ENCODE measurements around the gene TRPM2.

TRPM2 gene

GRCh38 chr21:44450999-44451398, 97.6 kb downstream of the TRPM2 start:
- Histone ChIP-seq H2AFZ (ENCODE audit: low read depth, low read length) (no peak overlapping the region), H3K4me2 (ENCODE audit: insufficient read depth, low read length) (no peak overlapping the region), H3K79me2 (ENCODE audit: insufficient read depth, low read length) (no peaks in the 10 kb centered on the region), H3K36me3 (ENCODE audit: insufficient read depth, low read length) (no peaks in the 10 kb centered on the region), H3K9ac (ENCODE audit: low read depth, low read length) (no peak overlapping the region), H3K9me3 (ENCODE audit: insufficient read depth, low read length, severe bottlenecking) (peaks cover 8% of the 10 kb centered on the region), H3K27ac (ENCODE audit: low read length) (no peak overlapping the region), H4K20me1 (ENCODE audit: insufficient read depth, low read length) (no peaks in the 10 kb centered on the region), H3K4me3 (ENCODE audit: low read depth in 1 of 2, low read length in 2 of 2) (no peak overlapping the region), H3K4me1 (ENCODE audit: insufficient read depth, low read length) (peaks cover 9% of the 10 kb centered on the region), H3K27me3 (ENCODE audit: insufficient read depth, low read length, poor library complexity) (peaks cover 4% of the 10 kb centered on the region)
- ATAC-seq (ENCODE audit: insufficient read depth, low read depth): no peak
- TF ChIP-seq, protein P1, sequence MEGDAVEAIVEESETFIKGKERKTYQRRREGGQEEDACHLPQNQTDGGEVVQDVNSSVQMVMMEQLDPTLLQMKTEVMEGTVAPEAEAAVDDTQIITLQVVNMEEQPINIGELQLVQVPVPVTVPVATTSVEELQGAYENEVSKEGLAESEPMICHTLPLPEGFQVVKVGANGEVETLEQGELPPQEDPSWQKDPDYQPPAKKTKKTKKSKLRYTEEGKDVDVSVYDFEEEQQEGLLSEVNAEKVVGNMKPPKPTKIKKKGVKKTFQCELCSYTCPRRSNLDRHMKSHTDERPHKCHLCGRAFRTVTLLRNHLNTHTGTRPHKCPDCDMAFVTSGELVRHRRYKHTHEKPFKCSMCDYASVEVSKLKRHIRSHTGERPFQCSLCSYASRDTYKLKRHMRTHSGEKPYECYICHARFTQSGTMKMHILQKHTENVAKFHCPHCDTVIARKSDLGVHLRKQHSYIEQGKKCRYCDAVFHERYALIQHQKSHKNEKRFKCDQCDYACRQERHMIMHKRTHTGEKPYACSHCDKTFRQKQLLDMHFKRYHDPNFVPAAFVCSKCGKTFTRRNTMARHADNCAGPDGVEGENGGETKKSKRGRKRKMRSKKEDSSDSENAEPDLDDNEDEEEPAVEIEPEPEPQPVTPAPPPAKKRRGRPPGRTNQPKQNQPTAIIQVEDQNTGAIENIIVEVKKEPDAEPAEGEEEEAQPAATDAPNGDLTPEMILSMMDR (IDR thresholded peaks at IDR 0.05; ENCODE audit: borderline replicate concordance, extremely low read depth, low read length, poor library complexity, severe bottlenecking): no peak
- no peak for TF ChIP-seq EZH2 (IDR thresholded peaks at IDR 0.05; ENCODE audit: borderline replicate concordance, low read depth, low read length, severe bottlenecking)
- DNase-seq: no peak

DNA sequence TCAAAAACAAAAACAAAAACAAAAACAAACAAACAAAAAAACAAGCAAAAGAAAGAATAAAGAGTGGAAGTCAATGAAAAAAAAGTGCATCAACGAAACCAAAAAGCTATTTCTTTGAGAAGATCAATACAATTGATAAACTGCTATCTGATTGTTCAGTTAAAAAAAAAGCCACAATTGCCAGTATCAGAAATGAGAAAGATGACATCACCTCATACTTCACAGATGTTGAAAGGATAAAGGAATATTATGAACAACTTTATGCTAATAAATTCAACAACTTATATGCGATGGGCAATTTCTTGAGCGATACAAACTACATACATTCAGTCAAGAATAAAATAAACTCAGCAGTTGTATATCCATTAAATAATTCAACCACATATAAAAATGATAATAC, 99.7 kb downstream of the TRPM2 start:
- no peaks in the 10 kb centered on the region for H3K79me2 ChIP-seq (ENCODE audit: insufficient read depth, low read length)
- no peak overlapping the region for H2AFZ ChIP-seq (ENCODE audit: low read depth, low read length)
- TF ChIP-seq EZH2 (IDR thresholded peaks at IDR 0.05; ENCODE audit: borderline replicate concordance, low read depth, low read length, severe bottlenecking): no peak
- TF ChIP-seq, protein P1 (IDR thresholded peaks at IDR 0.05; ENCODE audit: borderline replicate concordance, extremely low read depth, low read length, poor library complexity, severe bottlenecking): no peak
- H3K4me1 ChIP-seq (ENCODE audit: insufficient read depth, low read length): peaks cover 10% of the 10 kb centered on the region
- DNase-seq (no peak), ATAC-seq (ENCODE audit: insufficient read depth, low read depth) (no peak)
- no peak overlapping the region for H3K9ac ChIP-seq (ENCODE audit: low read depth, low read length)
- no peak overlapping the region for H3K27ac ChIP-seq (ENCODE audit: low read length)
- peaks cover 6% of the 10 kb centered on the region for H3K27me3 ChIP-seq (ENCODE audit: insufficient read depth, low read length, poor library complexity)
- no peak overlapping the region for H3K4me3 ChIP-seq (ENCODE audit: low read depth in 1 of 2, low read length in 2 of 2)
- no peak overlapping the region for H3K4me2 ChIP-seq (ENCODE audit: insufficient read depth, low read length)
- no peaks in the 10 kb centered on the region for H3K36me3 ChIP-seq (ENCODE audit: insufficient read depth, low read length)
- peaks cover 8% of the 10 kb centered on the region for H3K9me3 ChIP-seq (ENCODE audit: insufficient read depth, low read length, severe bottlenecking)
- no peaks in the 10 kb centered on the region; the same call in 1 of the 2 replicates for H4K20me1 ChIP-seq (ENCODE audit: insufficient read depth, low read length)

DNA sequence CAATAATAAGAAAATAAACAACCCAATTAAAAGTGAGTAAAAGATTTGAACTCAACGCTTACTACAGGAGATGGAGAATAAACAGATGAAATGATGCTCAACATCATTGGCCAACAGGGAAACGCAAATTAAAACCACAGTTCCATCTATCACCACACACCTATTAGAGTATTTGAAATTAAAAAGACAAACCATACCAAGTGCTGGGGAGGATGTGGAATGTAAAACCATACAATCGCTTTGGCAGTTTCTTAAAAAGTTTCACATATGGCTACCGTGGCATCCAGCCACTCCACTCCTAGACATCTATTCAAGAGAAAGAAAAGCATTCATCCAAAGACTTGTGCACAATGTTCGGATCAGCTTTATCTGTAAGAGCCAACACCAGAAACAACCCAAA, 100.6 kb downstream of the TRPM2 start:
- Histone ChIP-seq H2AFZ (ENCODE audit: low read depth, low read length) (no peak overlapping the region), H3K9ac (ENCODE audit: low read depth, low read length) (no peak overlapping the region), H3K36me3 (ENCODE audit: insufficient read depth, low read length) (no peaks in the 10 kb centered on the region), H3K79me2 (ENCODE audit: insufficient read depth, low read length) (no peaks in the 10 kb centered on the region), H3K4me1 (ENCODE audit: insufficient read depth, low read length) (peaks cover 10% of the 10 kb centered on the region), H3K27me3 (ENCODE audit: insufficient read depth, low read length, poor library complexity) (peaks cover 6% of the 10 kb centered on the region), H3K27ac (ENCODE audit: low read length) (no peak overlapping the region), H3K9me3 (ENCODE audit: insufficient read depth, low read length, severe bottlenecking) (peaks cover 8% of the 10 kb centered on the region), H4K20me1 (ENCODE audit: insufficient read depth, low read length) (no peaks in the 10 kb centered on the region; the same call in 1 of the 2 replicates), H3K4me3 (ENCODE audit: low read depth in 1 of 2, low read length in 2 of 2) (no peak overlapping the region), H3K4me2 (ENCODE audit: insufficient read depth, low read length) (no peak overlapping the region)
- no peak for TF ChIP-seq EZH2 (IDR thresholded peaks at IDR 0.05; ENCODE audit: borderline replicate concordance, low read depth, low read length, severe bottlenecking)
- TF ChIP-seq, protein P1 (IDR thresholded peaks at IDR 0.05; ENCODE audit: borderline replicate concordance, extremely low read depth, low read length, poor library complexity, severe bottlenecking): no peak
- DNase-seq (no peak), ATAC-seq (ENCODE audit: insufficient read depth, low read depth) (no peak)

Measured in DND-41 (cell line).